HL-60 (cell line): Measurements from ENCODE around the gene MYOM3.

Source experiments
- DNase-seq, 2 experiments: peaks; one replicate each; pipeline ENCODE4 v3.0.0-alpha.2; 2010 to 2020; ENCODE audit warnings: low read depth in 1 of 2, low spot score in 1 of 2
- H3K27ac ChIP-seq: fragments of 250-450 bp; sonication (Bioruptor Pico); replicated peaks from 2 replicates; pipeline ENCODE4 v1.5.1; 2020; ENCODE audit warnings: mild to moderate bottlenecking, moderate library complexity
- H3K27me3 ChIP-seq: fragments of 250-450 bp; sonication (Bioruptor Pico); 2 replicates; pipeline ENCODE4 v1.5.1; 2021; ENCODE audit warnings: mild to moderate bottlenecking, moderate library complexity; ENCODE audit not compliant: insufficient read depth, poor library complexity, severe bottlenecking
- H3K4me3 ChIP-seq: replicated peaks from 2 replicates; pipeline ENCODE4 v1.5.1; 2011; ENCODE audit warnings: mild to moderate bottlenecking, control low read depth, low read length; ENCODE audit not compliant: insufficient read depth
- GABPA ChIP-seq: IDR thresholded peaks from 2 replicates; pipeline ENCODE4 v1.6.1; 2012; ENCODE audit warnings: low read depth
- POLR2AphosphoS5 ChIP-seq: IDR thresholded peaks from 2 replicates; pipeline ENCODE4 v1.6.1; 2012; ENCODE audit warnings: low read depth
- REST ChIP-seq: IDR thresholded peaks from 2 replicates; pipeline ENCODE4 v1.6.1; 2012; ENCODE audit warnings: low read depth; ENCODE audit not compliant: insufficient replicate concordance
- SPI1 ChIP-seq: IDR thresholded peaks from 2 replicates; pipeline ENCODE4 v1.6.1; 2012; ENCODE audit warnings: low read depth, mild to moderate bottlenecking, borderline replicate concordance
- TF ChIP-seq, protein P1 (sequence below): IDR thresholded peaks from one replicate; pipeline ENCODE4 v1.5.1; 2011; ENCODE audit warnings: low read length, control low read depth, inconsistent platforms; ENCODE audit not compliant: insufficient read depth

Gene MYOM3

DNA sequence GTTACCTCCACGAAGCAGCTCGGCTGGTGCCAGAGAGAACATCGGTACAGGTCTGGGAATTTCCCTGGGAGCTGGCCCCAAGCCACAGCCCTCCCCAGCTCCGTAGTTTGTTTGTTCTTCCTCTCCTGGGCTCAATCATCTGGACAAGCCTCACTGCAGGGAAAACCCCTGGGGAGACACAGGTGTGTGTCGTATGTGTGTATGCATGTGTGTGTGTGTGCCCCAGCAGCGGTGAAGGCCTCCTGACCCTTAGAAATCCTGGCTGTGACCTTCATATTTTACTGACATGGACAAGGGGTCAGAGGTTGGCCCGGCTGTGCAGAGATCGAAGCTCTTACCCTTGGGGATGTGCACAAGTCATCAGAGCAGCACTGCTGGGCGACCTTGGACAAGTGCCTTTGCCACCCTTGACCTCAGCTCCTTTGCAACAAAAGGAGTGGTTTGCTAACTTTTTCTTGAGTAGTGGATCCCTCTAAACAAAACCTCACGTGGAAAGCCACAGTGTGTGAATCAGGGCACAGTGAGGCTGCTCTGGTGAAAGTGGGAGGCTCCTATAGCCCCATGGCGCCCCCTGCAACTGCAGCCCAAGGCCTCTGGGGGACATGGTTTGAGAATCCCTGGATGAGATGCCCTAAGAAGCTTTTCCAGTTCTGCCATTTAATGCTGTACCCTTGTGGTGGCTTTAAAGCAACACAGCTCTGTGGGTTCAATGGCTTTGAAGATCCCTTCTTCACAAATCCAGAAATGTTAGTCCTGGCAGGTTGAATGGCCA lies 43.3 kb upstream of the MYOM3 start:
- H3K27ac ChIP-seq: no peak overlapping the region
- TF ChIP-seq POLR2AphosphoS5 (no peak), GABPA (no peak), SPI1 (no peak), REST (no peak)
- TF ChIP-seq, protein P1, sequence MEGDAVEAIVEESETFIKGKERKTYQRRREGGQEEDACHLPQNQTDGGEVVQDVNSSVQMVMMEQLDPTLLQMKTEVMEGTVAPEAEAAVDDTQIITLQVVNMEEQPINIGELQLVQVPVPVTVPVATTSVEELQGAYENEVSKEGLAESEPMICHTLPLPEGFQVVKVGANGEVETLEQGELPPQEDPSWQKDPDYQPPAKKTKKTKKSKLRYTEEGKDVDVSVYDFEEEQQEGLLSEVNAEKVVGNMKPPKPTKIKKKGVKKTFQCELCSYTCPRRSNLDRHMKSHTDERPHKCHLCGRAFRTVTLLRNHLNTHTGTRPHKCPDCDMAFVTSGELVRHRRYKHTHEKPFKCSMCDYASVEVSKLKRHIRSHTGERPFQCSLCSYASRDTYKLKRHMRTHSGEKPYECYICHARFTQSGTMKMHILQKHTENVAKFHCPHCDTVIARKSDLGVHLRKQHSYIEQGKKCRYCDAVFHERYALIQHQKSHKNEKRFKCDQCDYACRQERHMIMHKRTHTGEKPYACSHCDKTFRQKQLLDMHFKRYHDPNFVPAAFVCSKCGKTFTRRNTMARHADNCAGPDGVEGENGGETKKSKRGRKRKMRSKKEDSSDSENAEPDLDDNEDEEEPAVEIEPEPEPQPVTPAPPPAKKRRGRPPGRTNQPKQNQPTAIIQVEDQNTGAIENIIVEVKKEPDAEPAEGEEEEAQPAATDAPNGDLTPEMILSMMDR: no peak
- DNase-seq: no peak
- peaks cover 16% of the 10 kb centered on the region for H3K27me3 ChIP-seq
- H3K4me3 ChIP-seq: no peak overlapping the region

DNA sequence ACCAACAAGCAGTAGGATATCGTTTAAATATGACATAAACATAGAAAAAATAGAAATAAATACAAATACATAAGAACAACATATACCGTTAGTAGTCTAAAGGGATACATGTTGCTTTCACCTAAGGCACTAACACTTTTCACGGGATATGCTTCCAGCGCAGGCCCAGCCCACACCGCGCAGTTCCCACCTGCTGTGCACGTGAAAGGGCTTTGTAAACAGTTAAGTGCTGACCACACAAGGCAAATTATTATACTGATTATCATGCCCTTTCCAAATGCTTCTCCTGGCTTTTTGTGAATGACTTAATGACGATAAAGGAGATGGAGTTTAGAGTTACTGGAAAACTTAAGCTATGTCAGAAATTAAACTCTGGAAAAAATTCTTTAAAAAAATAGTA lies 42.3 kb upstream of the MYOM3 start:
- no peak for DNase-seq
- no peak overlapping the region for H3K4me3 ChIP-seq
- no peak for TF ChIP-seq SPI1
- TF ChIP-seq, protein P1: no peak
- no peak for TF ChIP-seq GABPA
- peaks cover 23% of the 10 kb centered on the region for H3K27me3 ChIP-seq
- no peak overlapping the region for H3K27ac ChIP-seq

- no peak for TF ChIP-seq SPI1
- TF ChIP-seq, protein P1: no peak
- TF ChIP-seq REST: no peak
- TF ChIP-seq POLR2AphosphoS5: no peak
- TF ChIP-seq GABPA: no peak
- no peak overlapping the region for H3K4me3 ChIP-seq
- H3K27me3 ChIP-seq: peaks cover 23% of the 10 kb centered on the region
- no peak for DNase-seq
- no peak overlapping the region for H3K27ac ChIP-seq
Measured at GRCh38 chr1:24152631-24153494, 40.9 kb upstream of the MYOM3 start.
